Measurements from ENCODE around the gene FGF18. TPM values are rescaled to one million over a fixed set of nuclear protein-coding genes. Genes with fewer than 3 reads are reported as not detected.

The FGF18 gene
- total and polyA plus RNA-seq, 2 of the 4 experiments (the other 2 are of a cell fraction): 0.15 TPM; not detected in 1

GRCh38 chr5:171438738-171439137, 19.3 kb downstream of the FGF18 start:
- Histone ChIP-seq H3K27me3 (ENCODE audit: control insufficient read depth, insufficient read depth, low read length) (no peaks in the 10 kb centered on the region; the same call in 1 of the 2 replicates), H3K4ac (ENCODE audit: low read depth, low read length) (no peak overlapping the region), H3K36me3 (ENCODE audit: control insufficient read depth, insufficient read depth, low read length) (no peaks in the 10 kb centered on the region), H2BK15ac (ENCODE audit: low read depth, low read length) (no peak overlapping the region), H3K79me1 (ENCODE audit: low read depth in 1 of 2, low read length in 2 of 2) (no peaks in the 10 kb centered on the region), H4K91ac (ENCODE audit: insufficient read depth, low read depth, low read length) (no peak overlapping the region), H3K56ac (ENCODE audit: extremely low read depth, insufficient read depth, low read length) (no peak overlapping the region), H2AK9ac (replicated peaks; ENCODE audit: low read depth, low read length, poor library complexity) (no peak overlapping the region), H3K4me3 (ENCODE audit: insufficient read depth, low read depth, low read length) (no peak overlapping the region), H4K8ac (ENCODE audit: low read depth in 2 of 2, low read length in 2 of 2) (no peak overlapping the region), H2BK120ac (ENCODE audit: low read depth, low read length) (no peak overlapping the region), H4K5ac (ENCODE audit: low read depth, low read length) (no peak overlapping the region), H3K23ac (ENCODE audit: low read depth, low read length) (no peak overlapping the region), H2BK20ac (ENCODE audit: low read depth, low read length) (no peak overlapping the region), H3K4me1 (ENCODE audit: control insufficient read depth, insufficient read depth, low read length) (peaks cover 2% of the 10 kb centered on the region; the same call in 1 of the 2 replicates), H2BK5ac (ENCODE audit: low read depth, low read length, poor library complexity, severe bottlenecking) (no peak overlapping the region), H3K9ac (ENCODE audit: low read depth, low read length) (no peak overlapping the region), H3K18ac (ENCODE audit: low read depth, low read length) (no peak overlapping the region), H3K9me3 (ENCODE audit: control insufficient read depth, insufficient read depth, low read length) (no peaks in the 10 kb centered on the region), H2AK5ac (ENCODE audit: low read depth, low read length) (no peak overlapping the region), H3K9me1 (ENCODE audit: insufficient read depth, low read length) (no peaks in the 10 kb centered on the region), H3K4me2 (ENCODE audit: low read depth, low read length) (no peak overlapping the region), H2AFZ (replicated peaks; ENCODE audit: low read length, poor library complexity) (no peak overlapping the region), H4K20me1 (ENCODE audit: insufficient read depth, low read length) (no peaks in the 10 kb centered on the region), H3K14ac (replicated peaks; ENCODE audit: low read depth, low read length) (no peak overlapping the region), H3K27ac (ENCODE audit: insufficient read depth, low read length) (no peak overlapping the region)
- ChIA-PET CTCF (no interaction called here), POLR2A (ENCODE audit: unreplicated experiment) (no interaction called here)
- dilution Hi-C loops (cut with HindIII; ENCODE audit: low sequenced_read_pairs, unreplicated experiment) (no loop called here), in situ Hi-C loops (cut with MboI; ENCODE audit: low sequenced_read_pairs) (loop anchor here (25.0 kb wide), 1 partner anchor 424 kb away; no protein-coding TSS in a partner anchor), intact Hi-C loops (cut with micrococcal nuclease) (no loop called here)
- no TSS peak for BruUV-seq (replicated peaks)
- 80% methylated on average over 2 of the region's 4 CpGs; no CpG with 5 or more reads in 1 of the 2 experiments for WGBS, 2 experiments (ENCODE audit: extremely low coverage in 2 of 2, insufficient read length in 1 of 2)
- DNase-seq: no peak
- TF ChIP-seq CEBPB (IDR thresholded peaks at IDR 0.05; ENCODE audit: low read depth, low read length) (peak; percentile 43; the same call in 1 of the 2 replicates), BHLHE40 (IDR thresholded peaks at IDR 0.05; ENCODE audit: low read depth, low read length) (no peak), NFE2L2 (IDR thresholded peaks at IDR 0.05; ENCODE audit: low read depth, low read length) (no peak)
- ATAC-seq (ENCODE audit: low read depth): no peak
